ENCODE results near the gene PITPNM3. TPM values are rescaled to one million over a fixed set of nuclear protein-coding genes. Genes with fewer than 3 reads are reported as not detected.

Gene PITPNM3
- 4.3 and 7.7 TPM in 2 replicates for total RNA-seq (ENCODE audit: low replicate concordance)
- long read RNA-seq, partial matches to known transcripts: 0 of 1 reads
- long read RNA-seq, other reads (novel, unspliced or antisense): 1 of 1 reads

DNA sequence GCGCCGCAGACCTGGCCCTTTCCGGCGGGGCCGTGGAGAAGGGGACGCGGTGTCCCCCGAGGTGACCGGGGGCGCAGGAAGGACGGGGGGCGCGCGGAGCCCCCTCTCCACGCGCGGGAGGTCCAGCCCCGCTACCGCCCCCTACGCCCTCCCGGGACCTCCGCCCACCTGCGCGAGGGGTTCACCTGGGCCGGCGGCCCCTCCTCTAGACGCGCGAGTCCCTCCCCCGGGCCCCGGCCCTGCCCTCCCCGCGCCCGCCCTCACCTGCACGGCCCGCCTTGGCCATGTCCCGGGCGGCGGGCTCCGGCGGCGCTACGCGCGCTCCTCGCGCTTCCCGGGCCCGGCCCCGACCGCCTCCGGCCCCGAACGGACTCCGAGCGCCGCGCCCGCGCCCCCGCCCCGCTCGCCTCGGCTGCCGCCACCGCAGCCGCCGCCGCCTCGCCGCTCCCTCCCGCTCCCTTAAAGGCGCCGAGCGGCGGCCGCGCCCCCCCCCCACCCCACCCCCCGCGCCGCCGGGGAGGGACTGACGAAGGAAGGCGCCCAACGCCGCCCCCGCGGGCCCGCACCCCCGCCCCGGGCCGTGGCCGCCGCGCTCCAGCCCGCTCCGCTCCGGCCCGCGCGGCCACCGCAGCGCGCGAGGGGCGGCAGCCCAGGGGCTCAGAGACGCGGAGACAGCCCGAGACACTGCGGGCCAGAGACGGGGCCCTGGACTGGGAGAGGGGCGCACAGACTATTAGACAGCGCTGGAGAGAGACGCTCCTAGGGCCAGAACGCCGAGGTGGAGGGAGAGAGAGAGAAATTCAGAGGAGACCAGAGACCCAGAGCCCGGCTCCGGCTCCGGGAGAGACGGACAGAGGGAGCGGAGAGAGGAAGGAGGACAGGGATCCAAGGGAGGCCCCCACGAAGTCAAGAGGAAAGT, at the start of gene PITPNM3:
PITPNM3 (minus strand) TSS at position 435 of the 919 bp plus-strand sequence; CDS start at position 286, 149 bp downstream.
- DNase-seq (ENCODE audit: extremely low spot score, unreplicated experiment): no peak
- TF ChIP-seq, protein P1, sequence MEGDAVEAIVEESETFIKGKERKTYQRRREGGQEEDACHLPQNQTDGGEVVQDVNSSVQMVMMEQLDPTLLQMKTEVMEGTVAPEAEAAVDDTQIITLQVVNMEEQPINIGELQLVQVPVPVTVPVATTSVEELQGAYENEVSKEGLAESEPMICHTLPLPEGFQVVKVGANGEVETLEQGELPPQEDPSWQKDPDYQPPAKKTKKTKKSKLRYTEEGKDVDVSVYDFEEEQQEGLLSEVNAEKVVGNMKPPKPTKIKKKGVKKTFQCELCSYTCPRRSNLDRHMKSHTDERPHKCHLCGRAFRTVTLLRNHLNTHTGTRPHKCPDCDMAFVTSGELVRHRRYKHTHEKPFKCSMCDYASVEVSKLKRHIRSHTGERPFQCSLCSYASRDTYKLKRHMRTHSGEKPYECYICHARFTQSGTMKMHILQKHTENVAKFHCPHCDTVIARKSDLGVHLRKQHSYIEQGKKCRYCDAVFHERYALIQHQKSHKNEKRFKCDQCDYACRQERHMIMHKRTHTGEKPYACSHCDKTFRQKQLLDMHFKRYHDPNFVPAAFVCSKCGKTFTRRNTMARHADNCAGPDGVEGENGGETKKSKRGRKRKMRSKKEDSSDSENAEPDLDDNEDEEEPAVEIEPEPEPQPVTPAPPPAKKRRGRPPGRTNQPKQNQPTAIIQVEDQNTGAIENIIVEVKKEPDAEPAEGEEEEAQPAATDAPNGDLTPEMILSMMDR (conservative IDR thresholded peaks at IDR 0.05): no peak
- Mint-ChIP-seq H3K27ac (peak within 1 kb of the TSS; percentile 95), H3K27me3 (peaks cover 62% of the 10 kb centered on the region), H3K9me3 (no peaks in the 10 kb centered on the region), H3K36me3 (no peaks in the 10 kb centered on the region), H3K4me1 (ENCODE audit: unreplicated experiment) (peaks cover 28% of the 10 kb centered on the region), H3K4me3 (peak within 1 kb of the TSS; percentile 90)

- H3K9me3 Mint-ChIP-seq: no peaks in the 10 kb centered on the region
- H3K27me3 Mint-ChIP-seq: no peaks in the 10 kb centered on the region
- no peaks in the 10 kb centered on the region for H3K4me1 Mint-ChIP-seq (ENCODE audit: unreplicated experiment)
- no peak overlapping the region for H3K4me3 Mint-ChIP-seq
- H3K36me3 Mint-ChIP-seq: peaks cover 34% of the 10 kb centered on the region
- TF ChIP-seq, protein P1 (conservative IDR thresholded peaks at IDR 0.05): no peak
- DNase-seq (ENCODE audit: extremely low spot score, unreplicated experiment): no peak
- no peak overlapping the region for H3K27ac Mint-ChIP-seq
Observed at GRCh38 chr17:6605142-6605541, 48.8 kb upstream of the PITPNM3 start.

GRCh38 chr17:6603744-6604325, 47.5 kb upstream of the PITPNM3 start:
- no peak overlapping the region for H3K4me3 Mint-ChIP-seq
- H3K27ac Mint-ChIP-seq: no peak overlapping the region
- H3K4me1 Mint-ChIP-seq (ENCODE audit: unreplicated experiment): no peaks in the 10 kb centered on the region
- TF ChIP-seq, protein P1 (conservative IDR thresholded peaks at IDR 0.05): no peak
- H3K27me3 Mint-ChIP-seq: no peaks in the 10 kb centered on the region
- H3K9me3 Mint-ChIP-seq: no peaks in the 10 kb centered on the region
- no peak for DNase-seq (ENCODE audit: extremely low spot score, unreplicated experiment)
- H3K36me3 Mint-ChIP-seq: peaks cover 35% of the 10 kb centered on the region

- no peaks in the 10 kb centered on the region for H3K9me3 Mint-ChIP-seq
- H3K4me3 Mint-ChIP-seq: no peak overlapping the region
- H3K27me3 Mint-ChIP-seq: no peaks in the 10 kb centered on the region
- H3K36me3 Mint-ChIP-seq: peaks cover 35% of the 10 kb centered on the region
- no peak for DNase-seq (ENCODE audit: extremely low spot score, unreplicated experiment)
- no peak overlapping the region for H3K27ac Mint-ChIP-seq
- TF ChIP-seq, protein P1 (conservative IDR thresholded peaks at IDR 0.05): no peak
- peaks cover 3% of the 10 kb centered on the region for H3K4me1 Mint-ChIP-seq (ENCODE audit: unreplicated experiment)
Observed at GRCh38 chr17:6602141-6602540, 45.8 kb upstream of the PITPNM3 start.

DNA sequence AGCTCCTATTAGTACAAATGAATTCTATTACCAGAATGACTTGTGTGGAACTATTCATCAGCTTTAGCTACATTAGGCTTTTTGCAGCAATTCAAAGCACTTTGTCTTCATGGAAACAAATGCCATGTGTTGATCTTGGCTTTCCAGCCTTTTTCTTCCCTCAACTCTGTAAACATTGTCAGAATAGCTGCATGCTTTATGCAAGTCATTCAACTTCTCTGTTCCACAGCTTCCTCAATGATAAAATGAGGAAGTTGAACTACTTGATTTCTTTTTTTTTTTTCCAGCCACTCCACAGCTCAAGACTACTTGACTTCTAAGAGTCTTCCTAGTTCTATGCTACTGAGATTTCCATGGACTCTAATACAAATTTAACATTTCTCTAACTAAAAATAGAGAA, 43.0 kb upstream of the PITPNM3 start:
- TF ChIP-seq, protein P1 (conservative IDR thresholded peaks at IDR 0.05): no peak
- DNase-seq (ENCODE audit: extremely low spot score, unreplicated experiment): no peak
- peaks cover 34% of the 10 kb centered on the region for H3K36me3 Mint-ChIP-seq
- H3K27ac Mint-ChIP-seq: peak overlapping the region; percentile 69
- no peak overlapping the region for H3K4me3 Mint-ChIP-seq
- H3K27me3 Mint-ChIP-seq: no peaks in the 10 kb centered on the region
- H3K9me3 Mint-ChIP-seq: no peaks in the 10 kb centered on the region
- peaks cover 3% of the 10 kb centered on the region for H3K4me1 Mint-ChIP-seq (ENCODE audit: unreplicated experiment)
